Endometrial microvascular endothelial cells (primary cell): Measurements from ENCODE around the gene ELANE. TPM values are rescaled to one million over a fixed set of nuclear protein-coding genes. Genes with fewer than 3 reads are reported as not detected.
"Not testable (repeated sequence)": the region's sequence is repeated elsewhere in the genome, so short reads cannot be mapped to it uniquely, and the experiment has no call there.

Experiments used
- in situ Hi-C: cut with HindIII; loops from 2 replicates; pipeline ENCODE4 v1.10.0; 2017; ENCODE audit warnings: low sequenced_read_pairs, low pct_unique_long_range_greater_than_20kb; ENCODE audit errors: inconsistent ontology term
- total RNA-seq: library from RNA; depleted of rRNA; stranded (reverse); fragments of >200 nt; gene quantifications from one replicate; pipeline ENCODE4 v1.2.3, GENCODE V29; 2015; ENCODE audit errors: inconsistent ontology term

ELANE gene
- total RNA-seq, 1 donor from 2014 or later: not detected

GRCh38 chr19:889662-890295 lies 37.7 kb downstream of the ELANE start:
- in situ Hi-C loops: no loop called here

GRCh38 chr19:890831-891230 lies 38.7 kb downstream of the ELANE start:
- in situ Hi-C loops: no loop called here

- in situ Hi-C loops: not testable (repeated sequence)
Measured at GRCh38 chr19:891421-892200, 39.5 kb downstream of the ELANE start.

GRCh38 chr19:892243-892893 lies 40.3 kb downstream of the ELANE start:
- in situ Hi-C loops: no loop called here

GRCh38 chr19:892894-893689 lies 41.0 kb downstream of the ELANE start, which contains the start of the genes MED16 and RNU6-9:
MED16 (minus strand) TSS chr19:893187; CDS start chr19:891131, 2,056 bp downstream.
RNU6-9 (plus strand) TSS chr19:893484.
- in situ Hi-C loops: no loop called here

- in situ Hi-C loops: no loop called here
Measured at GRCh38 chr19:896434-896833, 44.3 kb downstream of the ELANE start.

- in situ Hi-C loops: no loop called here
Measured at GRCh38 chr19:896999-897398, 44.9 kb downstream of the ELANE start.

- in situ Hi-C loops: no loop called here
Measured at GRCh38 chr19:897442-898039, 45.4 kb downstream of the ELANE start.

- in situ Hi-C loops: no loop called here
Measured at GRCh38 chr19:898663-899062, 46.6 kb downstream of the ELANE start.

GRCh38 chr19:899336-900042 lies 47.4 kb downstream of the ELANE start:
- in situ Hi-C loops: no loop called here

GRCh38 chr19:900043-900301 lies 47.9 kb downstream of the ELANE start:
- in situ Hi-C loops: no loop called here

- in situ Hi-C loops: no loop called here
Measured at GRCh38 chr19:900302-901111, 48.4 kb downstream of the ELANE start.

GRCh38 chr19:901216-902092 lies 49.4 kb downstream of the ELANE start:
- in situ Hi-C loops: no loop called here

GRCh38 chr19:902093-902370 lies 49.9 kb downstream of the ELANE start:
- in situ Hi-C loops: no loop called here

GRCh38 chr19:902446-903226 lies 50.5 kb downstream of the ELANE start:
- in situ Hi-C loops: no loop called here

GRCh38 chr19:903266-903797 lies 51.2 kb downstream of the ELANE start:
- in situ Hi-C loops: no loop called here
